Measurements from ENCODE around the gene BCAS2. TPM values are rescaled to one million over a fixed set of nuclear protein-coding genes. Genes with fewer than 3 reads are reported as not detected.

Gene BCAS2
- total and polyA plus RNA-seq, 2 experiments from 2014 or later, result 44.4 to 67.1 TPM

DNA sequence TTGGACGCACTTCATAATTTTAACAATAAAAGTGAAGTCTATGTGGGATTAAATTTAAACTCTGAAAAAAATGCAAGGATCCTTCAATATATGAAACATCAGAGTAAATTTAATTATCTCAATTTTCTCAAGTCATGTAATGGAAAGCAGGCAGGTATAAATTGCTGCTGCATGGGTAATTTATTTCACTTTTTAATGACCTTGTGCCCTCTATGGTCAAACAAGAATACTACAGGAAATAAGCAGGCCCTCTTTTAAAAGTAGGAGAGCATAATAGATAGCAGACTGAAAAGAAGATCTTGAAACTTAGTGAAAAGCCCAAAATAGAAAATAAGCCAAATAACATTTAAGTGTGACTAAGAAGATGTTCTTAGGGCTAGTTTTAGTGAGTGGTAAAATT is 22.9 kb downstream of the BCAS2 start:
- H2AFZ ChIP-seq, result no peak overlapping the region
- H4K20me1 ChIP-seq (ENCODE audit: insufficient read depth), result no peaks in the 10 kb centered on the region
- no peak overlapping the region for H3K27ac ChIP-seq
- no peak overlapping the region for H3K4me3 ChIP-seq
- H3K9me3 ChIP-seq (ENCODE audit: low read depth), result no peaks in the 10 kb centered on the region
- H3K9ac ChIP-seq, result no peak overlapping the region
- no peaks in the 10 kb centered on the region for H3K9me2 ChIP-seq (ENCODE audit: insufficient read depth)
- H3K4me2 ChIP-seq (ENCODE audit: unreplicated experiment), result no peak overlapping the region
- in situ Hi-C loops (cut with MboI), result no loop called here
- DNase-seq, result peak; percentile 30
- H3K36me3 ChIP-seq (ENCODE audit: low read depth), result no peaks in the 10 kb centered on the region
- H3K27me3 ChIP-seq (replicated peaks; ENCODE audit: insufficient read depth), result no peaks in the 10 kb centered on the region
- TF ChIP-seq EZH2 (IDR thresholded peaks at IDR 0.05; ENCODE audit: insufficient read depth, poor library complexity, severe bottlenecking), result no peak
- TF ChIP-seq EZH2phosphoT487 (IDR thresholded peaks at IDR 0.05; ENCODE audit: insufficient read depth, low read depth), result no peak
- no peaks in the 10 kb centered on the region for H3K79me2 ChIP-seq (ENCODE audit: insufficient read depth)
- H3K4me1 ChIP-seq (ENCODE audit: insufficient read depth), result no peaks in the 10 kb centered on the region
- no peaks in the 10 kb centered on the region for H3F3A ChIP-seq (ENCODE audit: insufficient read depth)
- WGBS, 2 experiments (ENCODE audit: low coverage in 1 of 2, low lambda C conversion rate in 2 of 2, missing lambda C conversion rate in 2 of 2), result 88 to 96% methylated on average over 1 of the region's 1 CpG

DNA sequence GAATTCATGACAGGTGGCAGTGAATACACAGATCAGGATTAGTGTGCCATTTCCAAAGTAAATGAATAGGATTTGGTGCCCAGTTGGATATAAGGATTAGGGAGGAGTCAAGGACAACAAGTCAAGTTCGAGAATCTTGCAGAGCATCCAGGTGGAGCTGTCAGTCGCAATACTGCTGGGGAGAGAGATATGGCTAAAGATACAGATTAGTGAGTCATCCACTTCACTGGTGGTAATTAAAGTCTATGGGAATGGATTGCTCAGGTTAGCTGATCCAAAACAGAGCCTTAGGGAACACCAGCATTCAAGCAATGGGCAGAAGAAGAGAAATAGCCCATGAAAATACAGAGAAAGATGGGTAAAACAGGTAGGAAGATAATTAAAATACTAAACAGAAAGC is 26.8 kb downstream of the BCAS2 start:
- TF ChIP-seq EZH2phosphoT487 (IDR thresholded peaks at IDR 0.05; ENCODE audit: insufficient read depth, low read depth) (no peak), EZH2 (IDR thresholded peaks at IDR 0.05; ENCODE audit: insufficient read depth, poor library complexity, severe bottlenecking) (no peak)
- no peaks in the 10 kb centered on the region for H3K79me2 ChIP-seq (ENCODE audit: insufficient read depth)
- H4K20me1 ChIP-seq (ENCODE audit: insufficient read depth), result no peaks in the 10 kb centered on the region
- H3K9ac ChIP-seq, result no peak overlapping the region
- 90 to 95% methylated on average over 2 of the region's 2 CpGs for whole genome bisulfite sequencing, 2 experiments (ENCODE audit: low coverage in 1 of 2, low lambda C conversion rate in 2 of 2, missing lambda C conversion rate in 2 of 2)
- H3K4me3 ChIP-seq, result no peak overlapping the region
- DNase-seq, result no peak
- H3K36me3 ChIP-seq (ENCODE audit: low read depth), result no peaks in the 10 kb centered on the region
- no peak overlapping the region for H2AFZ ChIP-seq
- H3K9me2 ChIP-seq (ENCODE audit: insufficient read depth), result no peaks in the 10 kb centered on the region
- no peaks in the 10 kb centered on the region for H3K4me1 ChIP-seq (ENCODE audit: insufficient read depth)
- H3F3A ChIP-seq (ENCODE audit: insufficient read depth), result no peaks in the 10 kb centered on the region
- in situ Hi-C loops (cut with MboI), result no loop called here
- H3K4me2 ChIP-seq (ENCODE audit: unreplicated experiment), result no peak overlapping the region
- H3K27me3 ChIP-seq (replicated peaks; ENCODE audit: insufficient read depth), result no peaks in the 10 kb centered on the region
- no peak overlapping the region for H3K27ac ChIP-seq
- no peaks in the 10 kb centered on the region for H3K9me3 ChIP-seq (ENCODE audit: low read depth)

DNA sequence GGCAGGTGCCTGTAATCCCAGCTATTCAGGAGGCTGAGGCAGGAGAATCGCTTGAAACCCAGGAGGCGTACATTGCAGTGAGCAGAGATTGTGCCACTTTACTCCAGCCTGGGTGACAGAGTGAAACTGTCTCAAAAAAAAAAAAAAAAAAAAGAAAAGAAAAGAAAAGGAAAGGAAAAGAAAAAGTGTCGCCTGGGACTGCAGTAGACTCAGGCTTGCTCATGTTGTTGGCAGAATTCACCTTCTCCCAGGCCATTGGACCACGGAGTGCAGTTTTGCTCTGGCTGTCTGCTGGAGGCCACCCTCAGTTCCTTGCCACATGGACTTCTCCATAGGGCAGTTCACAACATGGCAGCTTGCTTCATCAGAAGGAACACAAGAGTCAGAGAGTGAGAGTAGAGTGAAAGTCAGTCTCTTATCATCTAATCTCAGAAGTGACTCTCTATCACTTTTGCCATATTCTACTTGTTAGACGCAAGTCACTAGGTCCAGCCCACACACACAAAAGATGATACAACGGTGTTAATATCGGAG is 29.2 kb downstream of the BCAS2 start:
- Histone ChIP-seq H3K27me3 (replicated peaks; ENCODE audit: insufficient read depth) (no peaks in the 10 kb centered on the region), H3K36me3 (ENCODE audit: low read depth) (no peaks in the 10 kb centered on the region), H3K4me3 (no peak overlapping the region), H2AFZ (no peak overlapping the region), H3K4me1 (ENCODE audit: insufficient read depth) (no peaks in the 10 kb centered on the region), H3K4me2 (ENCODE audit: unreplicated experiment) (no peak overlapping the region), H3K9me2 (ENCODE audit: insufficient read depth) (no peaks in the 10 kb centered on the region), H3K9ac (no peak overlapping the region), H3F3A (ENCODE audit: insufficient read depth) (no peaks in the 10 kb centered on the region), H4K20me1 (ENCODE audit: insufficient read depth) (no peaks in the 10 kb centered on the region), H3K9me3 (ENCODE audit: low read depth) (no peaks in the 10 kb centered on the region), H3K79me2 (ENCODE audit: insufficient read depth) (no peaks in the 10 kb centered on the region), H3K27ac (no peak overlapping the region)
- TF ChIP-seq EZH2phosphoT487 (IDR thresholded peaks at IDR 0.05; ENCODE audit: insufficient read depth, low read depth), result no peak
- TF ChIP-seq EZH2 (IDR thresholded peaks at IDR 0.05; ENCODE audit: insufficient read depth, poor library complexity, severe bottlenecking), result no peak
- in situ Hi-C loops (cut with MboI), result no loop called here
- WGBS, 2 experiments (ENCODE audit: low coverage in 1 of 2, low lambda C conversion rate in 2 of 2, missing lambda C conversion rate in 2 of 2), result 86 to 88% methylated on average over 7 of the region's 7 CpGs
- no peak for DNase-seq

DNA sequence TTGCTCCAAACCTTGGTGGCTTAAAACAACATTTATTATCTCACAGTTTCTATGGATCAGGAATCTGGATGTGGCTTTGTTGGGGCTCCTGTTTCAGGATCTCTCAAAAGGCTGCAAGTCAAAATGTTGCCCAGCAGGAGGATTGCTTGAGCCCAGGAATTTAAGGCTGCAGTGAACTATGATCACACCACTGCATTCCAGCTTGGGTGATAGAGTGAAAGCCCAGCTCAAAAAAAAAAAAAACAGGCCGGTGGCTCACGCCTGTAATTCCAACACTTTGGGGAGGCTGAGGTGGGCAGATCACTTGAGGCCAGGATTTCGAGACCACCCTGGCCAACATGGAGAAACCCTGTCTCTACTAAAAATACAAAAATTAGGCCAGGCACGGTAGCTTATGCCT is 30.0 kb downstream of the BCAS2 start:
- Histone ChIP-seq H3K4me3 (no peak overlapping the region), H3K36me3 (ENCODE audit: low read depth) (no peaks in the 10 kb centered on the region), H3K79me2 (ENCODE audit: insufficient read depth) (no peaks in the 10 kb centered on the region), H2AFZ (no peak overlapping the region), H4K20me1 (ENCODE audit: insufficient read depth) (no peaks in the 10 kb centered on the region), H3K9me3 (ENCODE audit: low read depth) (no peaks in the 10 kb centered on the region), H3K9me2 (ENCODE audit: insufficient read depth) (no peaks in the 10 kb centered on the region), H3K9ac (no peak overlapping the region), H3K27me3 (replicated peaks; ENCODE audit: insufficient read depth) (no peaks in the 10 kb centered on the region), H3K27ac (no peak overlapping the region), H3K4me1 (ENCODE audit: insufficient read depth) (no peaks in the 10 kb centered on the region), H3F3A (ENCODE audit: insufficient read depth) (no peaks in the 10 kb centered on the region), H3K4me2 (ENCODE audit: unreplicated experiment) (no peak overlapping the region)
- WGBS, 2 experiments (ENCODE audit: low coverage in 1 of 2, low lambda C conversion rate in 2 of 2, missing lambda C conversion rate in 2 of 2), result 72 to 78% methylated on average over 4 of the region's 4 CpGs
- DNase-seq, result no peak
- in situ Hi-C loops (cut with MboI), result no loop called here
- TF ChIP-seq EZH2phosphoT487 (IDR thresholded peaks at IDR 0.05; ENCODE audit: insufficient read depth, low read depth) (no peak), EZH2 (IDR thresholded peaks at IDR 0.05; ENCODE audit: insufficient read depth, poor library complexity, severe bottlenecking) (no peak)

DNA sequence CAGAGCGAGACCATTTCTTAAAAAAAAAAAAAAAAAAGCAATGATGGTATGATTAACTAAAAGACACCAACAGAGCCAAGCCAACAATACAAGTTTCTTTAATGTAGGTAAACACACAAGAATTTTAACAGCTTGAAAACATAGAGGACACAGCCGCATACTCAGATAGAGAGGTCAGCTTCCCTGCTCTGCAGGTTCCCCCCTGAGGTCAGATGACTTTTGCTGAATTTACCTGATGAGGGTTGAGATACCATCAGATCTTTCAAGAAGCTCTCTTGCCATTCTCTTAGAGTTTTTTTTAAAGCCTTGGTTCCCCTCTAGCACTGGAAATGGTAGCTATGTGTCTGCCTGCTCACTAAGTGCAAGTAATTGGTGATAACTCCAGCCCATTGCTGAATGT is 31.1 kb downstream of the BCAS2 start:
- Histone ChIP-seq H2AFZ (no peak overlapping the region), H3K9ac (no peak overlapping the region), H3K9me3 (ENCODE audit: low read depth) (no peaks in the 10 kb centered on the region), H3K27me3 (replicated peaks; ENCODE audit: insufficient read depth) (no peaks in the 10 kb centered on the region), H3F3A (ENCODE audit: insufficient read depth) (no peaks in the 10 kb centered on the region), H3K27ac (no peak overlapping the region), H3K9me2 (ENCODE audit: insufficient read depth) (no peaks in the 10 kb centered on the region), H3K4me2 (ENCODE audit: unreplicated experiment) (no peak overlapping the region), H4K20me1 (ENCODE audit: insufficient read depth) (no peaks in the 10 kb centered on the region), H3K79me2 (ENCODE audit: insufficient read depth) (no peaks in the 10 kb centered on the region), H3K36me3 (ENCODE audit: low read depth) (no peaks in the 10 kb centered on the region), H3K4me1 (ENCODE audit: insufficient read depth) (no peaks in the 10 kb centered on the region), H3K4me3 (no peak overlapping the region)
- WGBS, 2 experiments (ENCODE audit: low coverage in 1 of 2, low lambda C conversion rate in 2 of 2, missing lambda C conversion rate in 2 of 2), result 87 to 97% methylated on average over 2 of the region's 2 CpGs
- in situ Hi-C loops (cut with MboI), result no loop called here
- TF ChIP-seq EZH2phosphoT487 (IDR thresholded peaks at IDR 0.05; ENCODE audit: insufficient read depth, low read depth) (no peak), EZH2 (IDR thresholded peaks at IDR 0.05; ENCODE audit: insufficient read depth, poor library complexity, severe bottlenecking) (no peak)
- no peak for DNase-seq

All from GM23248 (cell line).